ENCODE measurements around the gene MOCOS. TPM values are rescaled to one million over a fixed set of nuclear protein-coding genes. Genes with fewer than 3 reads are reported as not detected.

Gene MOCOS
- total RNA-seq, 1 experiment from 2014 or later = 12.1 TPM

- ChIA-PET RAD21 (ENCODE audit: low non-redundant PET in 1 of 2, low total read pairs in 2 of 2, uncharacterized antibody in 2 of 2, unreplicated experiment in 2 of 2) (interaction anchor here in 1 of 2 experiments (2.9 kb wide), 1 partner anchor 188 kb away, joined by 11 read pairs; no protein-coding TSS in a partner anchor), POLR2A (no interaction called here), CTCF (interaction anchor here (0.6 to 6.7 kb wide), 8 partner anchors 24 to 897 kb away, joined by 3 to 94 read pairs (median 6); no protein-coding TSS in a partner anchor)
- H3K79me2 ChIP-seq (ENCODE audit: insufficient read depth, low read length) = no peaks in the 10 kb centered on the region
- H3K27me3 ChIP-seq (ENCODE audit: insufficient read depth, low read length) = peaks cover 14% of the 10 kb centered on the region; the same call in 1 of the 2 replicates
- no peaks in the 10 kb centered on the region for H4K20me1 ChIP-seq (ENCODE audit: insufficient read depth)
- no peaks in the 10 kb centered on the region for H3K9me2 ChIP-seq (ENCODE audit: insufficient read depth)
- H3K9me3 ChIP-seq (ENCODE audit: control insufficient read depth in 1 of 2, insufficient read depth in 1 of 2, low read depth in 1 of 2, low read length in 2 of 2) = no peaks in the 10 kb centered on the region
- no peak for ATAC-seq
- no peak for DNase-seq (ENCODE audit: low read depth, low spot score)
- no TSS peak for BruUV-seq (replicated peaks)
- no peak overlapping the region for H3K4me2 ChIP-seq (ENCODE audit: low read length)
- no peaks in the 10 kb centered on the region for H3K4me1 ChIP-seq (ENCODE audit: control insufficient read depth in 1 of 2, insufficient read depth in 2 of 2, low read length in 2 of 2)
- H3K27ac ChIP-seq (ENCODE audit: low read depth, low read length) = no peak overlapping the region
- H3K9ac ChIP-seq (ENCODE audit: low read length) = no peak overlapping the region
- H3K4me3 ChIP-seq (replicated peaks in 1 of 2; ENCODE audit: low read depth in 1 of 2, low read length in 2 of 2) = no peak overlapping the region
- intact Hi-C loops (cut with micrococcal nuclease) = no loop called here
- TF ChIP-seq POLR2A (IDR thresholded peaks at IDR 0.05; ENCODE audit: borderline replicate concordance, extremely low read depth, insufficient read depth, insufficient read length) (no peak), SP1 (IDR thresholded peaks at IDR 0.05; ENCODE audit: low read depth) (no peak), YY1 (IDR thresholded peaks at IDR 0.05; ENCODE audit: extremely low read depth, insufficient replicate concordance, low read depth, low read length) (no peak), ZBTB33 (IDR thresholded peaks at IDR 0.05; ENCODE audit: extremely low read depth, insufficient replicate concordance, low read length) (no peak), EZH2 (IDR thresholded peaks at IDR 0.05) (no peak), REST (IDR thresholded peaks at IDR 0.05; ENCODE audit: low read depth) (no peak), JUND (IDR thresholded peaks at IDR 0.05) (no peak), FOSL1 (IDR thresholded peaks at IDR 0.05; ENCODE audit: low read depth) (no peak), ZFX (IDR thresholded peaks at IDR 0.05) (no peak), CEBPB (IDR thresholded peaks at IDR 0.05; ENCODE audit: low read depth) (no peak), SRF (IDR thresholded peaks at IDR 0.05; ENCODE audit: low read depth) (no peak), EGR1 (IDR thresholded peaks at IDR 0.05; ENCODE audit: low read depth) (no peak), RAD21 (IDR thresholded peaks at IDR 0.05; ENCODE audit: low read depth) (no peak), SIN3A (IDR thresholded peaks at IDR 0.05; ENCODE audit: low read depth) (no peak), CBX3 (IDR thresholded peaks at IDR 0.05; ENCODE audit: low read depth) (no peak), TCF7L2 (IDR thresholded peaks at IDR 0.05; ENCODE audit: borderline replicate concordance, extremely low read depth, insufficient read depth, insufficient read length) (no peak), EZH2phosphoT487 (IDR thresholded peaks at IDR 0.05; ENCODE audit: borderline replicate concordance) (no peak)
- TF ChIP-seq, protein P1, sequence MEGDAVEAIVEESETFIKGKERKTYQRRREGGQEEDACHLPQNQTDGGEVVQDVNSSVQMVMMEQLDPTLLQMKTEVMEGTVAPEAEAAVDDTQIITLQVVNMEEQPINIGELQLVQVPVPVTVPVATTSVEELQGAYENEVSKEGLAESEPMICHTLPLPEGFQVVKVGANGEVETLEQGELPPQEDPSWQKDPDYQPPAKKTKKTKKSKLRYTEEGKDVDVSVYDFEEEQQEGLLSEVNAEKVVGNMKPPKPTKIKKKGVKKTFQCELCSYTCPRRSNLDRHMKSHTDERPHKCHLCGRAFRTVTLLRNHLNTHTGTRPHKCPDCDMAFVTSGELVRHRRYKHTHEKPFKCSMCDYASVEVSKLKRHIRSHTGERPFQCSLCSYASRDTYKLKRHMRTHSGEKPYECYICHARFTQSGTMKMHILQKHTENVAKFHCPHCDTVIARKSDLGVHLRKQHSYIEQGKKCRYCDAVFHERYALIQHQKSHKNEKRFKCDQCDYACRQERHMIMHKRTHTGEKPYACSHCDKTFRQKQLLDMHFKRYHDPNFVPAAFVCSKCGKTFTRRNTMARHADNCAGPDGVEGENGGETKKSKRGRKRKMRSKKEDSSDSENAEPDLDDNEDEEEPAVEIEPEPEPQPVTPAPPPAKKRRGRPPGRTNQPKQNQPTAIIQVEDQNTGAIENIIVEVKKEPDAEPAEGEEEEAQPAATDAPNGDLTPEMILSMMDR (IDR thresholded peaks at IDR 0.05 in 2 of 3, conservative IDR thresholded peaks at IDR 0.05 in 1 of 3; ENCODE audit: borderline replicate concordance in 1 of 3, insufficient read depth in 1 of 3, low read depth in 2 of 3, low read length in 2 of 3) = no peak
- TF ChIP-seq, protein P2, sequence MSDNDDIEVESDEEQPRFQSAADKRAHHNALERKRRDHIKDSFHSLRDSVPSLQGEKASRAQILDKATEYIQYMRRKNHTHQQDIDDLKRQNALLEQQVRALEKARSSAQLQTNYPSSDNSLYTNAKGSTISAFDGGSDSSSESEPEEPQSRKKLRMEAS (IDR thresholded peaks at IDR 0.05) = no peak
- TF ChIP-seq, protein P3, sequence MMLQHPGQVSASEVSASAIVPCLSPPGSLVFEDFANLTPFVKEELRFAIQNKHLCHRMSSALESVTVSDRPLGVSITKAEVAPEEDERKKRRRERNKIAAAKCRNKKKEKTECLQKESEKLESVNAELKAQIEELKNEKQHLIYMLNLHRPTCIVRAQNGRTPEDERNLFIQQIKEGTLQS (IDR thresholded peaks at IDR 0.05) = no peak
- no peaks in the 10 kb centered on the region for H3K36me3 ChIP-seq (ENCODE audit: control insufficient read depth in 1 of 2, insufficient read depth in 2 of 2, low read length in 2 of 2)
- no peak overlapping the region for H2AFZ ChIP-seq (ENCODE audit: low read depth, low read length, poor library complexity, severe bottlenecking)
These were observed 96.2 kb downstream of the MOCOS start for GRCh38 chr18:36283448-36283847.
